PC-9 (cell line): ENCODE measurements around the gene SLC13A1.

Experiments
- EZH2 ChIP-seq: fragments of 200-600 bp; sonication (generic); IDR thresholded peaks from 2 replicates; pipeline ENCODE4 v1.8.0; 2017; ENCODE audit warnings: antibody characterized with exemption, low read depth
- TF ChIP-seq, protein P1 (sequence below): fragments of 200-600 bp; sonication (generic); conservative IDR thresholded peaks from 2 replicates; pipeline ENCODE4 v1.6.1; 2017; ENCODE audit warnings: mixed run types, antibody characterized with exemption, mild to moderate bottlenecking, moderate library complexity

DNA sequence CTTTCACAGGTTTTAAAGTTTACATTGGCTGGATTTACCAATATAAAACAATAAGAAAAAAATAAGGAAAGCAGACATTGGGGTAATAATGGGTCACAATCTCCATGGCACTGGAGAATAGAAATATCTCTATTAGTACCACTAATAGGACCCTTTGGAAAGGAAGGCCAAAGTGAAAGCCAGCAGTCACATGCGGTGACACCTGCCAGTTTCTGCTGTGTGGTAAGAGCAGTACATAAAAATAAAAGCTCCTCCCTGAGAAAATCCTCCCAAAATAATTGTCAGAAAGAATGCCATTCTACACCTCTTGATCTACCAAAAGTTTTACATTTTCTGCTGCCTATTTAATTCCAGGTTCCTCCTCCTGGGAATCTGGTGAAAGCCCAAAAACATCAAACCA lies 30.4 kb upstream of the SLC13A1 start:
- TF ChIP-seq, protein P1, sequence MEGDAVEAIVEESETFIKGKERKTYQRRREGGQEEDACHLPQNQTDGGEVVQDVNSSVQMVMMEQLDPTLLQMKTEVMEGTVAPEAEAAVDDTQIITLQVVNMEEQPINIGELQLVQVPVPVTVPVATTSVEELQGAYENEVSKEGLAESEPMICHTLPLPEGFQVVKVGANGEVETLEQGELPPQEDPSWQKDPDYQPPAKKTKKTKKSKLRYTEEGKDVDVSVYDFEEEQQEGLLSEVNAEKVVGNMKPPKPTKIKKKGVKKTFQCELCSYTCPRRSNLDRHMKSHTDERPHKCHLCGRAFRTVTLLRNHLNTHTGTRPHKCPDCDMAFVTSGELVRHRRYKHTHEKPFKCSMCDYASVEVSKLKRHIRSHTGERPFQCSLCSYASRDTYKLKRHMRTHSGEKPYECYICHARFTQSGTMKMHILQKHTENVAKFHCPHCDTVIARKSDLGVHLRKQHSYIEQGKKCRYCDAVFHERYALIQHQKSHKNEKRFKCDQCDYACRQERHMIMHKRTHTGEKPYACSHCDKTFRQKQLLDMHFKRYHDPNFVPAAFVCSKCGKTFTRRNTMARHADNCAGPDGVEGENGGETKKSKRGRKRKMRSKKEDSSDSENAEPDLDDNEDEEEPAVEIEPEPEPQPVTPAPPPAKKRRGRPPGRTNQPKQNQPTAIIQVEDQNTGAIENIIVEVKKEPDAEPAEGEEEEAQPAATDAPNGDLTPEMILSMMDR, result no peak
- no peak for TF ChIP-seq EZH2
